ENCODE results near the gene MYBL2.

The MYBL2 gene

GRCh38 chr20:43682446-43682845 lies 15.5 kb downstream of the MYBL2 start:
- no peak for DNase-seq

- DNase-seq = no peak
Measured at GRCh38 chr20:43686820-43687219, 19.9 kb downstream of the MYBL2 start.

GRCh38 chr20:43689165-43689564 lies 22.3 kb downstream of the MYBL2 start:
- DNase-seq = no peak

GRCh38 chr20:43690943-43691598 lies 24.2 kb downstream of the MYBL2 start:
- DNase-seq = no peak

GRCh38 chr20:43691928-43692524 lies 25.1 kb downstream of the MYBL2 start:
- peak; percentile 22 for DNase-seq

- DNase-seq = no peak
Measured at GRCh38 chr20:43694763-43695162, 27.8 kb downstream of the MYBL2 start.

- DNase-seq = no peak
Measured at GRCh38 chr20:43695571-43695970, 28.7 kb downstream of the MYBL2 start.

GRCh38 chr20:43699941-43700565 lies 33.1 kb downstream of the MYBL2 start:
- no peak for DNase-seq

- DNase-seq = no peak
Measured at GRCh38 chr20:43700627-43701026, 33.7 kb downstream of the MYBL2 start.

- DNase-seq = no peak
Measured at GRCh38 chr20:43702502-43702901, 35.6 kb downstream of the MYBL2 start.

GRCh38 chr20:43710370-43711044 lies 43.6 kb downstream of the MYBL2 start:
- no peak for DNase-seq

GRCh38 chr20:43711098-43711654 lies 44.3 kb downstream of the MYBL2 start:
- no peak for DNase-seq

- DNase-seq = no peak
Measured at GRCh38 chr20:43715044-43715443, 48.1 kb downstream of the MYBL2 start.

- no peak for DNase-seq
Measured at GRCh38 chr20:43715511-43715910, 48.6 kb downstream of the MYBL2 start.

- DNase-seq = no peak
Measured at GRCh38 chr20:43716123-43716522, 49.2 kb downstream of the MYBL2 start.

- no peak for DNase-seq
Measured at GRCh38 chr20:43716757-43717615, 50.1 kb downstream of the MYBL2 start.

- DNase-seq = no peak
Measured at GRCh38 chr20:43717616-43717995, 50.7 kb downstream of the MYBL2 start.

- DNase-seq = no peak
Measured at GRCh38 chr20:43720007-43720406, 53.1 kb downstream of the MYBL2 start.

- no peak for DNase-seq
Measured at GRCh38 chr20:43721097-43721428, 54.1 kb downstream of the MYBL2 start.

- DNase-seq = no peak
Measured at GRCh38 chr20:43721429-43722152, 54.7 kb downstream of the MYBL2 start.

GRCh38 chr20:43722153-43722505 lies 55.2 kb downstream of the MYBL2 start:
- DNase-seq = no peak

GRCh38 chr20:43723186-43723585 lies 56.3 kb downstream of the MYBL2 start:
- DNase-seq = no peak
